ENCODE measurements around the gene NFIX. TPM values are rescaled to one million over a fixed set of nuclear protein-coding genes. Genes with fewer than 3 reads are reported as not detected.

Gene NFIX
- total RNA-seq, 1 experiment from 2014 or later = 144 TPM

- DNase-seq (ENCODE audit: low read depth, low spot score) (no peak), ATAC-seq (no peak)
- Histone ChIP-seq H3K4me3 (ENCODE audit: low read depth in 2 of 2, low read length in 2 of 2) (no peak overlapping the region), H3K9me3 (ENCODE audit: control insufficient read depth, insufficient read depth, low read depth, low read length) (no peaks in the 10 kb centered on the region), H3K27ac (ENCODE audit: low read length) (no peak overlapping the region), H3K4me1 (ENCODE audit: control insufficient read depth, insufficient read depth, low read length) (peaks cover 34% of the 10 kb centered on the region), H3K36me3 (ENCODE audit: control insufficient read depth, insufficient read depth, low read length) (no peaks in the 10 kb centered on the region), H3K27me3 (ENCODE audit: control insufficient read depth, insufficient read depth, low read length) (no peaks in the 10 kb centered on the region)
- in situ Hi-C loops (cut with HindIII; ENCODE audit: low pct_unique_long_range_greater_than_20kb, low sequenced_read_pairs) = no loop called here
- intact Hi-C loops (cut with micrococcal nuclease; ENCODE audit: unreplicated experiment) = no loop called here
- BruUV-seq (replicated peaks) = no TSS peak
- ChIA-PET POLR2A (no interaction called here), CTCF (no interaction called here)
- TF ChIP-seq TCF7L2 (IDR thresholded peaks at IDR 0.05; ENCODE audit: low read depth, low read length) (no peak), POLR2AphosphoS5 (IDR thresholded peaks at IDR 0.05; ENCODE audit: low read depth, low read length) (no peak), SIN3A (IDR thresholded peaks at IDR 0.05; ENCODE audit: borderline replicate concordance, insufficient read depth, low read depth, low read length) (no peak), REST (IDR thresholded peaks at IDR 0.05; ENCODE audit: insufficient read depth in 1 of 2, low read depth in 2 of 2, low read length in 1 of 2) (no peak)
- TF ChIP-seq, protein P1, sequence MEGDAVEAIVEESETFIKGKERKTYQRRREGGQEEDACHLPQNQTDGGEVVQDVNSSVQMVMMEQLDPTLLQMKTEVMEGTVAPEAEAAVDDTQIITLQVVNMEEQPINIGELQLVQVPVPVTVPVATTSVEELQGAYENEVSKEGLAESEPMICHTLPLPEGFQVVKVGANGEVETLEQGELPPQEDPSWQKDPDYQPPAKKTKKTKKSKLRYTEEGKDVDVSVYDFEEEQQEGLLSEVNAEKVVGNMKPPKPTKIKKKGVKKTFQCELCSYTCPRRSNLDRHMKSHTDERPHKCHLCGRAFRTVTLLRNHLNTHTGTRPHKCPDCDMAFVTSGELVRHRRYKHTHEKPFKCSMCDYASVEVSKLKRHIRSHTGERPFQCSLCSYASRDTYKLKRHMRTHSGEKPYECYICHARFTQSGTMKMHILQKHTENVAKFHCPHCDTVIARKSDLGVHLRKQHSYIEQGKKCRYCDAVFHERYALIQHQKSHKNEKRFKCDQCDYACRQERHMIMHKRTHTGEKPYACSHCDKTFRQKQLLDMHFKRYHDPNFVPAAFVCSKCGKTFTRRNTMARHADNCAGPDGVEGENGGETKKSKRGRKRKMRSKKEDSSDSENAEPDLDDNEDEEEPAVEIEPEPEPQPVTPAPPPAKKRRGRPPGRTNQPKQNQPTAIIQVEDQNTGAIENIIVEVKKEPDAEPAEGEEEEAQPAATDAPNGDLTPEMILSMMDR (IDR thresholded peaks at IDR 0.05) = no peak
Observed at GRCh38 chr19:13001166-13001501, 5.9 kb downstream of the NFIX start.

GRCh38 chr19:13001502-13002165 lies 6.4 kb downstream of the NFIX start:
- intact Hi-C loops (cut with micrococcal nuclease; ENCODE audit: unreplicated experiment) = no loop called here
- Histone ChIP-seq H3K27me3 (ENCODE audit: control insufficient read depth, insufficient read depth, low read length) (no peaks in the 10 kb centered on the region), H3K4me1 (ENCODE audit: control insufficient read depth, insufficient read depth, low read length) (peaks cover 39% of the 10 kb centered on the region), H3K27ac (ENCODE audit: low read length) (no peak overlapping the region), H3K4me3 (ENCODE audit: low read depth in 2 of 2, low read length in 2 of 2) (no peak overlapping the region), H3K9me3 (ENCODE audit: control insufficient read depth, insufficient read depth, low read depth, low read length) (no peaks in the 10 kb centered on the region), H3K36me3 (ENCODE audit: control insufficient read depth, insufficient read depth, low read length) (no peaks in the 10 kb centered on the region)
- POLR2A ChIA-PET = interaction anchor here (0.7 kb wide), 1 partner anchor 41 kb away, joined by 19 read pairs; no protein-coding TSS in a partner anchor
- BruUV-seq (replicated peaks) = no TSS peak
- ATAC-seq = no peak
- in situ Hi-C loops (cut with HindIII; ENCODE audit: low pct_unique_long_range_greater_than_20kb, low sequenced_read_pairs) = no loop called here
- TF ChIP-seq POLR2AphosphoS5 (IDR thresholded peaks at IDR 0.05; ENCODE audit: low read depth, low read length) (no peak), TCF7L2 (IDR thresholded peaks at IDR 0.05; ENCODE audit: low read depth, low read length) (no peak), SIN3A (IDR thresholded peaks at IDR 0.05; ENCODE audit: borderline replicate concordance, insufficient read depth, low read depth, low read length) (no peak), REST (IDR thresholded peaks at IDR 0.05; ENCODE audit: insufficient read depth in 1 of 2, low read depth in 2 of 2, low read length in 1 of 2) (no peak)
- TF ChIP-seq, protein P1 (IDR thresholded peaks at IDR 0.05) = no peak
- CTCF ChIA-PET = no interaction called here
- DNase-seq (ENCODE audit: low read depth, low spot score) = no peak

Measured in Panc1 (cell line).